Peyer's patch (tissue), 4 donors: ENCODE results near the gene SULT2B1.

Source experiments
- POLR2A ChIP-seq, 2 donors: fragments of 450-650 bp; IDR thresholded peaks; one replicate each; pipeline ENCODE4 v1.5.1; 2017; ENCODE audit warnings: antibody characterized with exemption in 2 of 2, mild to moderate bottlenecking in 2 of 2, moderate library complexity in 2 of 2
- TF ChIP-seq, protein P1 (sequence below), 6 experiments: fragments of 450-650 bp in 4 of 6; fragments of 200-600 bp in 2 of 6; sonication (generic) in 1 of 6; IDR thresholded peaks; one replicate each; pipeline ENCODE4 v1.5.1; 2017 to 2019; ENCODE audit warnings: antibody characterized with exemption in 6 of 6, mild to moderate bottlenecking in 3 of 6, moderate library complexity in 1 of 6

DNA sequence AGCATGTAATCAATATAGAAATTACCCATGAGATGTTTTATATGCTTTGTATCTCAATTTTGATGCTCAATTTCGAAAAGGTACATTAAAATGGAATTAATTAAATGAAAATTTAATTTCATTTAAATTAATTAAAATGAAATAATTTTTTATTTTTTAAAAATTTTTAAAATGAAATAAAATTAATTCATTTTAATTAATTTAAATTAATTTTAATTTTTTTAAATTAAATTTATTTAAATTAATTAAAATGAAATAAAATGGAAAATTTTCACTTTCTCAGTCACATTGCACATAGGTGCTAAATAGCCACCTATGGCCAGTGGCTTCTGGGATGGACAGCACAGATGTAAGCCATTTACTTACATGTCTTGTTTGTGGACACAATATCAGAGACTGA, 4.2 kb upstream of the SULT2B1 start:
- TF ChIP-seq, protein P1, sequence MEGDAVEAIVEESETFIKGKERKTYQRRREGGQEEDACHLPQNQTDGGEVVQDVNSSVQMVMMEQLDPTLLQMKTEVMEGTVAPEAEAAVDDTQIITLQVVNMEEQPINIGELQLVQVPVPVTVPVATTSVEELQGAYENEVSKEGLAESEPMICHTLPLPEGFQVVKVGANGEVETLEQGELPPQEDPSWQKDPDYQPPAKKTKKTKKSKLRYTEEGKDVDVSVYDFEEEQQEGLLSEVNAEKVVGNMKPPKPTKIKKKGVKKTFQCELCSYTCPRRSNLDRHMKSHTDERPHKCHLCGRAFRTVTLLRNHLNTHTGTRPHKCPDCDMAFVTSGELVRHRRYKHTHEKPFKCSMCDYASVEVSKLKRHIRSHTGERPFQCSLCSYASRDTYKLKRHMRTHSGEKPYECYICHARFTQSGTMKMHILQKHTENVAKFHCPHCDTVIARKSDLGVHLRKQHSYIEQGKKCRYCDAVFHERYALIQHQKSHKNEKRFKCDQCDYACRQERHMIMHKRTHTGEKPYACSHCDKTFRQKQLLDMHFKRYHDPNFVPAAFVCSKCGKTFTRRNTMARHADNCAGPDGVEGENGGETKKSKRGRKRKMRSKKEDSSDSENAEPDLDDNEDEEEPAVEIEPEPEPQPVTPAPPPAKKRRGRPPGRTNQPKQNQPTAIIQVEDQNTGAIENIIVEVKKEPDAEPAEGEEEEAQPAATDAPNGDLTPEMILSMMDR (IDR thresholded peaks at IDR 0.05), result no peak
- no peak for TF ChIP-seq POLR2A (IDR thresholded peaks at IDR 0.05)
